Activated T-cell treated with anti-CD3 and anti-CD28 coated beads, Interleukin-2, amount 50 U/mL, for 1 hour (primary cell): ENCODE data around the gene SLAIN2.
"Not testable (repeated sequence)": the region's sequence is repeated elsewhere in the genome, so short reads cannot be mapped to it uniquely, and the experiment has no call there.

Experiments
- DNase-seq: peaks from one replicate; pipeline ENCODE4 v3.0.0-alpha.2; 2020

The SLAIN2 gene

DNA sequence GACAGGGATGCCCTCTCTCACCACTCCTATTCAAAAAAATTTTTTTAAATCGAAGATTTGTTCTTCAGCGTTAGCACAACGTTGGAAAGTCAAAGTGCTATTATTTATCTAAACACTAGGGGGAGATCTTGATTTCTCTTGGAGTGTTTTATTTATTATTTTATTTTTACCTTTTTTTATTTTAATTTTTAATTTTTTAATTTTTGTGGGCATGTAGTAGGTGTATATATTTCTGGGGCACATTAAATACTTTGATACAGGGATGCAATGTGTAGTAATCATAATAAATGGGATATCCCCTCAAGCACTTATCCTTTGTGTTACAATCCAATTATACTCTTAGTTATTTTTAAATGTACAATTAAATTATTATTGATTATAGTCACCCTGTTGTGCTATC lies 104.4 kb downstream of the SLAIN2 start:
- no peak for DNase-seq

- DNase-seq, result no peak
Observed at GRCh38 chr4:48446642-48447041, 105.3 kb downstream of the SLAIN2 start.

GRCh38 chr4:48449151-48449550 lies 107.8 kb downstream of the SLAIN2 start:
- DNase-seq, result no peak

DNA sequence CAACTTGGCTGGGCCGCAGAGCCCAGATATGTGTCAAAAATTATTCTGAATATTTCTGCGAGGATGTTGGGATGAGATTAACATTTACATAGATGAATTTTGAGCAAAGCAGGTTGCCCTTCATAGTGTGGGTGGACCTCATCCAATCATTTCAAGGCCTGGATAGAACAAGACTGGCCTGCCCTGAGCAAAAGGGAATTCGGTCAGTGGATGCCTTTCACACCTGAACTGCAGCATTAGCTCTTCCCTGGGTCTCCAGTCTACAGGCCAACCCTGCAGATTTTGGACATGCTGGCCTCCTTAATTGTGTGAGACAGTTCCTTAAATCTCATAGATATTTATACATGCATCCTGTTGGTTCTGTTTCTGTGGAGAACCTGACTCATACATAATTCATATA lies 109.4 kb downstream of the SLAIN2 start:
- DNase-seq, result no peak

GRCh38 chr4:48451656-48452055 lies 110.3 kb downstream of the SLAIN2 start:
- DNase-seq, result not testable (repeated sequence)

GRCh38 chr4:48454591-48454990 lies 113.3 kb downstream of the SLAIN2 start:
- no peak for DNase-seq

GRCh38 chr4:48461000-48461399 lies 119.7 kb downstream of the SLAIN2 start:
- DNase-seq, result no peak

DNA sequence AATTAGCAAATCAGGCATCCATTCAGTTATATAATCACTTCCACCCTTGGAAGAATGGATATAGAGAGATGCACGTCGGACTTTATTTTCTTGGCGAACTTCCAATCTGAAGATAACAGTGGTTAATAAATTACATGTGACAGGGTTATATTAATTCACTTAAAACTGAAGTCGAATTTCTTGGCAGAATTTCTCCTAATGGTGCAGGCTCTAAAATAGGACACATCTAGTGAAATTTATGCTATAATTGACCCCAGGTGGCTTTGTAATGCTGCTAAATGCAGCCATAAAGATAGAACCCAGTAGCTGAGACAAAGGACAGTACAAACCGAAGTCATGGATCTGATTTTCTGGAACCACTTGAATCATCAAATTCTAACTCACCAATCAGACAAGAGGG lies 121.0 kb downstream of the SLAIN2 start:
- DNase-seq, result no peak

DNA sequence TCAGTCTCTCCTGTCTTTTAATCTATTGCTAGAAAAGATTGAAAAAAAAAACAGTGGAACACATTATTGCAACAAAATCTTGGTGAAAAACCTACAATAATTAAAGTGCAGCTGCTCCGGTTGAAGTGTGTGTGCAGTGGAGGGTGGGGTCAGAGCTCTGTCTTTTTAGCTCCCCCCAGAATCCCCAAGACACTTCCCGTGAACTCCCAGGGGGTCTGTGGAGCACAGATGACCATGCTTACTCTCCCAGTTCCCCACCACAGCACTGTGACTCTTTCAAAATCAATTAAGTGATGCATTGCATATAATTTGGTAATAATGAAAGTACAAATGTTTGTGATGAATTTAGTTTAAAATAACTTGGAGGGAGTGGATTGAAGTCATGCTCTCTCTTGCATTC lies 126.1 kb downstream of the SLAIN2 start:
- DNase-seq, result no peak

GRCh38 chr4:48467891-48468290 lies 126.6 kb downstream of the SLAIN2 start:
- no peak for DNase-seq

DNA sequence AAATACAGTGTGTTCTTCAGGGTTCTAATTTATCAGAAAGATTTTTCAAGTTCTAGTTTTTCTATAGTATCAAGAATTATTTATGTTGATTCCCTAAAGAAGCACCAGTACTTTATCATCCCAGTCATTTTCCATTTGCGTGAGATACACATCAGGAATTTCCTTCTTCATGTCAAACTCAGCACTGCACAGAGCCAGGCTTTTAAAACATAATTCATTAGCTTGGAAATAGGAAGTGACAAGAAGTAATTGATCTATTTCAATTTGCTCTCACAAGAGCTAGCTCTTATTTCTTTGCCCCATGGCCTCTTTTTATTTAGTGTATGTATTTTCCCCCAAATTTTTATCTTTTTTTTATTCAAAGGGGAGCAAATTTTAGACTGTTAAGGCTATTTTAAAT lies 128.8 kb downstream of the SLAIN2 start:
- DNase-seq, result no peak

- DNase-seq, result no peak
Observed at GRCh38 chr4:48470570-48470969, 129.2 kb downstream of the SLAIN2 start.

GRCh38 chr4:48472794-48473193 lies 131.5 kb downstream of the SLAIN2 start:
- DNase-seq, result no peak

GRCh38 chr4:48475770-48476169 lies 134.4 kb downstream of the SLAIN2 start:
- DNase-seq, result no peak
